Fibroblast of skin of right biceps (primary cell): ENCODE data around the gene ARHGAP26.
A peak's percentile ranks its signal among the peaks of the same experiment; 100 is the strongest.
"Not testable (repeated sequence)": the region's sequence is repeated elsewhere in the genome, so short reads cannot be mapped to it uniquely, and the experiment has no call there.

Experiments used
- DNase-seq: peaks from one replicate; pipeline ENCODE4 v3.0.0-alpha.2; 2013

The ARHGAP26 gene

DNA sequence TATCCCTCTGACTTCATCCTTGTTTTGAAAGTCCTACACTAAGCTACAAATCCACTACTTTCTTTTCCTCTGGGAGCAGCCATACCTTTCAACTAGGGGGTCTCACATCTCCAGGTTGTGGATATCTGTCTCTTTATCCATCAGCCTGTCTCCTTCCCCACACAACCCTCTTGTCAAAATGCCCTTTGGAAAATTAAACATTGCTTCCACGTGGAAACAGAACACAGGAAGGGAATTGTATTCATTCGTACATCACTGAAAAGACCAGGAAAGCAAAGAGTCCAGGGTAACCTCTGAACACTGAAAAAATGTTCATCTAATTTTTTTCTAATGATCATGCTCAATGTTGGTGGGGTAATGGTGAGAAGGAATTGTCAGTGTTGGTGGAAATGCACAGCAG is 429.7 kb downstream of the ARHGAP26 start:
- no peak for DNase-seq

DNA sequence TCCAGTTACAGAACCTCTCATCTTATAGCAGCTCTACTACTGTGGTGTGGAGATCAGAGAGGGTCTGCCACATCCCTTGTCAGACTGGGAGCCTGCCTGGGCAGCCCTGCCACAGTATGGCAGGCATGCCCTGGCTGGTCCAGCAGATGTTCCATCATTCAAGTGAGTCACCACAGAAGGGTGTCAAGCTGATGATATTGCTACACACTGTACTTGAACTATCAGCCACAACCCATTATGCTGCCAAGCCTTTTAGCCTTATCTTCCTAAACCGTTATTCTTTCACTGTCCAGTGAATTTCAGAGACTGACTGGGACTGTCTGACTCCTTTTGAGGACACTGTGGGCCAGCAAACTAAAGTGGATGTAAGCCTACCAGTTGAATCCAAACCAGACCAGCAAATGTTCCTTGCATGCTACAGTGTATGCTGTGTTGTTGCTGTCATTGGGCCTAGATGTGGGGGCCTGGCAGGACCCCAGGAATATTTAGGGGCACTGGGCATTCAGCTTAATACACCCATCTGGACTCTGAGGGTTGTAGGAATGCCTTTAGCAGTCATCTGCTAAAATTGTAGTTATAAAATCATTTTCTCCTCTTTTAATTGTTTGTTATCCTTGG is 430.7 kb downstream of the ARHGAP26 start:
- peak; percentile 52 for DNase-seq

DNA sequence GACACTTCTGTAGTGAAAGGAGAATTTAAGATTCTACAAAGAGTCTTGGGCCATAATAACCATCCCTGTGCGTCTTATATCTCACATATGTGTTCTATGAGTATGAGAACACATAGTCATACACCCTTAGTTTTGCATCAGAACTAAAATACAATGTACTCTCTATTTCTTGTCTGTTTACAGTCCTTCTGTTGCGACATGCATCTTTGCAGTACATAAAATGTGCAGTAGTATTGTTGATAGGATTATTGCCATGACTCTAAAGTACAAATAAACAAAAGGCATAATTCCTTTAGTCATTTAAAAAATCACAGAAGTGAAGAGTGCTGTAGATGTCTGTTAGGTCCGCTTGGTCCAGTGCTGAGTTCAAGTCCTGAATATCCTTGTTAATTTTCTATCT is 431.4 kb downstream of the ARHGAP26 start:
- no peak for DNase-seq

DNA sequence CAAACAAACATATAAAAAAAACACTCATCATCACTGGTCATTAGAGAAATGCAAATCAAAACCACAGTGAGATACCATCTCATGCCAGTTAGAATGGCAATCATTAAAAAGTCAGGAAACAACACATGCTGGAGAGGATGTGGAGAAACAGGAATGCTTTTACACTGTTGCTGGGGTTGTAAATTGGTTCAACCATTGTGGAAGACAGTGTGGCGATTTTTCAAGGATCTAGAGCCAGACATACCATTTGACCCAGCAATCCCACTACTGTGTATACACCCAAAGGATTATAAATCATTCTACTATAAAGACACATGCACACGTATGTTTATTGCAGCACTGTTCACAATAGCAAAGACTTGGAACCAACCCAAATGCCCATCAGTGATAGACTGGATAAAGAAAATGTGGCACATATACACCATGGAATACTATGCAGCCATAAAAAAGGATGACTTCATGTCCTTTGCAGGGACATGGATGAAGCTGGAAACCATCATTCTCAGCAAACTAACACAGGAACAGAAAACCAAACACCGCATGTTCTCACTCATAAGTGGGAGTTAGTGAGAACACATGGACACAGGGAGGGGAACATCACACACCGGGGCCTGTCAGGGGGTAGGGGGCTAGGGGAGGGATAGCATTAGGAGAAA is 433.3 kb downstream of the ARHGAP26 start:
- DNase-seq: not testable (repeated sequence)

DNA sequence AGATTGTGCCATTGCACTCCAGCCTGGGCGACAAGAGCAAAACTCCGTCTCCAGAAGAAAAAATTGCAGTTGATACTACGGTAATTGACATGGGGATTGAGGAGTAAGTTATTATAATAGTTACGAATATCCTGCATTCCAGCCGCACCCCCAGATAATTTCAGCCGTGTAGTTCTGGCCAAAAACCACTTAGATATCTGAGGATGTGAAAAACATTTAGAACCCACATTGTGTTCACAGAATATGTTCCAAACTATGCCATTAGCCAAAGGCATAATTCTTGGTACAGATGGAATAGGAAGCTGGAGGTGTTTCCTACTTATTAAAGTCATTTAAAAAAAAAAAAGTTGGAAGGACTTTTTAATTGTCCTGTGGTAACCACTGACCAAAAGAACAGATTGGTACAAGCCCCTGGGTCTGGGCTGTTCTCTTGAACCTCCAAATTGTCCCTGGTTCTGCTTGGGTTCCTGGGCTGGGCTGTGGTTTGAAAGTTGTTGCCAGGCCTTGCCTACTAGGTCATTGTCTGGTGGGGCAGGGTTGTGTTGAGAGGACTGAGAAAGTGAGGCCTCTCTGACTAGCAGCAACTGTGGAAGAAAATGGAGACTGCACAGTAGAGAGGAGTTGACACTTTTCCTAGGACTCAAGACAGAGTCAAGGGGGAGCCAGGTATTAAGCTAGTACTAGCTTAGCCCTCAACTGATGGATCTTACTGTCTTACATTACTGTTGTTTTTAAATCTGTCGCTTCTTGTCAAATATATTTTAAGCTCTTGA is 434.5 kb downstream of the ARHGAP26 start:
- DNase-seq: no peak

DNA sequence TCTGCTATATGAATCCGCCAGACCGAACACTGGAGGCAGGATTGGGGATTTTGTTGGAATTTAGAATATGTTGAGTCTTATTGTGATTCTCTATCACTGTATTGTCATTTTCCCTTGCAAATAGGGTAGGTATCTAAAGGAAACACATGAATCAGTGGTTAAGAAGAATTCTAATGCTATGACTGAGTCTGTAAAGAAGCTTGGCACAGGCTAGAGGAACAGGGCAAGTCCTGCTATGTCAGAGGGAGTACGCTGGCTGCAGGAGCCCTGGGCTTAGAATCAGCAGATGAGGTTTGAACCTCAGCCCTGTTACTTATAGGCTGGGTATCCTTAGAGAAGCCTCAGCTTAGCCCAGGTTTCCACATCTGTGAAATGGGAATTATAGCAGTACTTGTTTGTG is 435.2 kb downstream of the ARHGAP26 start:
- peak; percentile 97 for DNase-seq

DNA sequence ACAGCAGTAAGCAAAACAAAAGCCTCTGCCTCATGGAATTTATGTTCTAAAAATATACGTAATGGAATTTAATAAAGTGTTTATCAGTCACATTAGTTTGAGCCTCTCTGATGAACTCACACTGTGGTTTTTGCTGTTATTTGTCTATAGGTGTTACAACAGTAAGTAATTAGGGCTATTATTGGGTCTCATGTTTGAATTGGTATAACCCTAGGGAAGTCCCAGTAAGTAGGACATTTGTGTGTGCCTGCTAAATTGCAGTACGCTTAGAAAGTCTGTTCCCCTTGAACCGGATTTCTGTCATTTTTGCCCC is 435.7 kb downstream of the ARHGAP26 start:
- DNase-seq: no peak

DNA sequence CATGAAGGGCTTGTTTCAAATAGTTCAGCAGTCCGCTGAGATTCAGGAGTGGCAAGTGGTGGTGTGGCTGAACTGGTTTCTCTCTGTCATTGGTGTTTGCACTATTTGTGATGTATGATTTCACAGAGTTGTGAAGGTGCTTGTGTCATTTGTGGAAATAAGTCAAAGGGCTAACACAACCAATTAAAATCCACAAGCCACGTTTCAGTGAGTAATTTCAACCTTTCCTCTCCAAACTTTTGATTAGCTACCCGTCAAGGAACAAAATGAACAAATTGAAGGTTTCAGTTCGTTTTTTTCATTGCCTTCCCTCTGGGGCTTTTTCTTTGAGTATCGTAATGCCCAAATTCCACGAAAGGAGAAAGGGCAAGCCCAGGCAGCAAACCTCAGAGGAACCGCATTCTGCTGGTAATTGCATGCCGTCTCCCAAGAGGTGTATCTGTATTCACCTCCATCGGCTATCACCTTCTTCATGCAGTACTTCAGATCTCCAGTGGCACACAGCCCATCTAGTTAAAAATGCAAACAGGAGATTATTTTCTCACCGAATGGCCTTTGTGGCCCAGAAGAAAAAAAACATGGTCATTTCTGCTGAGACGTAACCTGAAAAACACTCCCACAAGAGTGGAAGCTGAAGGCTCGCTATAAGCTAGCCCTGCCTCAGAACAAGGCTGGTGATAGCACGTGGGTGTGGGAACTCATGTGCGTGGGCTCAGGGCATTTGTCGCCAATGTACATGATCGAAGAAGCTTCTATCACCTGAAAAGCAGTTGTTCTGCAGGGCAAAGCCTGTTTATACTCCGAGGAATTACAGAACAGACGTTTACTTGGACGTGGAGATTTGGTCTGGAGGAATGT is 436.2 kb downstream of the ARHGAP26 start:
- no peak for DNase-seq

DNA sequence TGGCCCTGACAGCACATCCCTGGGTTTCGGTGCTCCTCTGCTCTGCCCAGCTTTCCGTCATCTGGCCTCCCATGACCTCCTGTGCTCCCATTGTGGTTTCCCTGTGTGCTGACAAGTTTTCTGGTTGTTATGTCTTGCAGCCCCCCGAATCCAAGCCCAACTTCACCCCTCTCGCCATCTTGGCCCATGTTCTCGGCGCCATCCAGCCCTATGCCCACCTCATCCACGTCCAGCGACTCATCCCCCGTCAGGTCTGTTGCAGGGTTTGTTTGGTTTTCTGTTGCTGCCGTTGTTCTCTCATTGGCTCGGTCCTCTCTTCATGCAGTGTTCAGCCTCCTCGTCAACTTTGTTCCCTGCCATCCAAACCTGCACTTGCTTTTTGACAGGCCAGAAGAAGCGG is 436.9 kb downstream of the ARHGAP26 start:
- DNase-seq: no peak

DNA sequence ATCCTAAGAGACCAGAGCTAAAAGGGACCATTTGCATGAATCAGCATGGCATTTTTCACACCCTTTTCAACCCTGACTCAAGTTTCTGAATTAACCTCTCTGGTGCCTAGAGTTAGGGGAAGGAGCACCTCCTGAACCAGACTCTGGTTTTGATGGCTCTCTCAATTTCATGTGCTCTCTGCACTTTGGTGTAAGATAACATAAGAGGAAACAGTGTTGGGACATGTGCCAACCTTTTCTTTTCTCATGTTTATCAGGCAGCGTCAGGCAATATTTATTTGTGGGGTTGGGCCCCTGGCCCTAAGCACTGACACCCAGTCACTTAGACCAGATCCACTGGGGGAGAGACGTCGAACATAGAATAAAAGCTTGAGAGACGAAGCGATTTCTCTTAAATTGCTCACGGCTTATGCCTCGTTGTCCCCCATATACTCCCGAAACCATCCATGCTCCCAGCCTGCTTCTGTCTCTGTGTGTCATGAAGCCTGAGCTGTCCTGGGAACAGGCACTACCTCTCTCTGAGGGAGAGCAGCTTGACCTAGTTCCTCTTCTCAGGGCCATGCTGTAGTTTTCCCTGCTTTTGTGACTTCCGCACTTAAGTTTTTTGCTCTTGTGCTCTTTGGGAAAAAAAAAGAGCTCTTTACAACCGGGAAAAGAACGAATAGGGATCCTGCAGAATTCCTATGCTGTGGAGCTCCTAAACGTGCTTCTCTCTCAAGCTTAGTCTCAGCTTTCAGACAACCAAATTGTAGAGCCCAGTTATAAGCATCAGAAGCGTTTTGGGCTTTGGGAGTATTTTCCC is 437.6 kb downstream of the ARHGAP26 start:
- no peak for DNase-seq

DNA sequence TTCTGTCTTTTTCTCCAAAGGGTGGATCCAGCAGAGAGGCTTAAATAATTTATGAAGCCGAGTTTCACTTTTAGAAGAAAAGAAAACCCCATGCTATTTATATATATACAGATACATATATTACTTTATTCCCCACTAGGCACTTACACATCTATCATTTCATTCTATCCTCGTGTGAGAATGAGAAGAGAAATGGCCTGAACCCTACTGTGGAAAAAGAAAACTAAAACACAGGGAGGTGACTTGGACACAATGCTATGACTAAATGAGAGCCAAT is 438.1 kb downstream of the ARHGAP26 start:
- DNase-seq: no peak

DNA sequence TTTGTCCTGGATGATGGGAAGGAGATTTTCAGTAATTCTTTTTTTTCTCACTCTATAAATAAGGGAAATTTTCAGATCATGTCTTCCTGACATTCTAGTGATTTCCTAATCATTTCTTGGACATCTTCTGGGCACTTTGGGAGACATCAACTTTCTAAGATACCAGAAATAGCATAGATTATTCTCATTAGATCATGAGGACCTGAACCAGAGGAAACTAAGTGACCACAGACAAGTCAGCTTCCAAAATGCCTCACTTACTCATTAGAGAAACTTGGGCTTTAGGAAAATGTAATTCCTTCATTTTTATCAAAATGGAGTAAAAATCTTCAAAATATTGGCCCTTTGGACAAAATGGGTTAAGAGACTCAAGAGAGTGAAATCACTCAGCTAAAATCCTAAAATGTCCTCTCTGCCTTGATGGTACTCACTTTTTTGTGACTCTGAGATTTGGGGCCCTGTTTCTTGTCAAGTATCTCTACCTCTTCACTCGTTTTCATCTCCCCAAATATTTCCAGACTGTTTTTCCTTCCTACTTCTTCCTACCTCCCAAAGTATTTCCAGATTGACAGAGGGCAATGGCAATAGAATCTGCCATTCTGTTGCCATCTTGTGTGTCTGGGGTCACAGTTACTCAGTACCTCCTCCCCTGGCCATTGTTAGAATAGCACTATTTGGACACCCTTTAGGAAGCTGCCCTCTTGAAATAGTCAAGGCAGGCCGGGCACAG is 438.8 kb downstream of the ARHGAP26 start:
- peak; percentile 50 for DNase-seq

DNA sequence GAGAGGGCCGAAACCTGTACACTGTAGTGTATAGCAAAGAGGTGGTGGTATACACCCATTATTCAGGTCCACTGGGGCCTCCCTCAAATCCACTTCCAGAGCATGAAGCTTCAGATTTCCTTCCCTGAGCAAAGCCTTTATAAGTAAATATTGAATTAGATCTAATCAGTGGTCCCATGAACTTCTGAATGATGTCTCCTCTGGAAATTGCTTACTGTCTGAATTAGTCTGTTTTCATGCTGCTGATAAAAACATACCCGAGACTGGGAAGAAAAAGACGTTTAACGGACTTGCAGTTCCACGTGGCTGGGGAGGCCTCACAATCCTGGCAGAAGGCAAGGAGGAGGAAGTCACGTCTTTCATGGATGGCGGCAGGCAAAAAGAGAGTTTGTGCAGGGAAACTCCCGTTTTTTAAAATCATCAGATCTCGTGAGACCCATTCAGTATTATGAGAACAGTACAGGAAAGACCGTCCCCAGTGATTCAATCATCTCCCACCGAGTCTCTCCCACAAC is 439.8 kb downstream of the ARHGAP26 start:
- no peak for DNase-seq

DNA sequence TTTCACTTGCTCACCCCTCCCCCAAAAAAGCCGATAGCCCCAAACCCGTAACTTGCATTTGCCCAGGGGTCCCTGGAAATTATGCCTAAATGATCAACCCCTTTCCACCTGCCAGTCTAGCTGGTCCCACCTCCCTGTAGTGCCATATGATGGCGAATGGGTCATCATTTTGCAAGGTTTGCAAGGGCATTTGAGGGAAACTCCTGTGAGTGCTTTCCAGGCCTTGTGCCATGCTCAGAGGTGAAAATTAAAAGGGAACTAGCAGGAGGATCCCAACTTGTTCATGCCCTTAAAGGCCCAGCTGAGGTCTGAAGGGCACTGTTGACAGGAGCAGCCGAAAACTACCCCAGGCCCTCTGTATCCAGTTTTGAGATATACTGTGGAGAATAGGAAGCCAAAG is 440.4 kb downstream of the ARHGAP26 start:
- DNase-seq: no peak

DNA sequence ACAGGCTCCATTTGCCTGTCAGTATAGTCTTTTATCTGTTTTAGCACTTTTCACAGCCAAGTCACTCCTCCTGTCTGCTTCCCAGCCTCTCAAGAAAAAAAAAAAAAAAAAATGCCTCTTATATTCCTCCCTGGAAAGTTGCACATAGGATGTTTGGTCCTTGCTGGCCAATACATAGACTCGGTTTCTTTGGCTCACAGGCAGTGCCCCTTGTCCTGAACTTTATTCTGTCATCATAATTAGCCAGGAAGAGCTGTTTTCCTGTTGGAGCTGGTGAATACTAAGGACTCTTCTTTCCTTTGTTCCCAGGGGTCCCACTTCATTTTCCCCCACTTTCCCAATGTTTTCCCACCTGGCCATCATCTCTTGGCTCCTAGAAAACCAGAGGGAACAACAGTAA is 442.1 kb downstream of the ARHGAP26 start:
- no peak for DNase-seq

DNA sequence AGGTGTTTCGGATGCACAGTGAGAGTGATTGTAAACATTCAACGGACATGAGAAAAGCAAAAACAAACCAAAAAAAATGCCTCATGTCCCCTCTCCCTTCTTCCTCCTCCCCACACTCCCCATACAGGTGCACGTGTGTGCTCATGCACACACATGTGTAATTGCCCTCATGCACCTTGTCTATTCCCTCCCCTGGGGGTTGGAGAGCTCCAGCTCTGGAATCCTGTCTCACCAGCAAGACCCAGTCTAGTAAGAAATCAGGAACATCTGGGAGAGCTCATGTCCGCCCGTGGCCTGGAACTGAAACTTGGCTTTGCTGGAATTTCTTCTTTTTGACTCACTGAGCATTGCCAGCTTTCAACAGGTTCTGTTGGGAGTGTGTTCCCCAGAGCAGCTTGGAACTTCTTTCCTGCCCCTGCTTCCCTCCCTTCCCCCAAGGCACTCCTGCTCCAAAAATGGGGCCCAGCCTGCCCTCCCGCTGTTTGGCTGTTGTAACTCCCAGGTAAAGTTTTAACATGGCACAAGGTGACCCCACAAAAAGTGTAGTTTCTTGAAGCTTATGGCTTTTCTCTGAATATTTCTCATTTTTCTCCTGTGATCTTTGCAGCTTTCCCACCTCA is 443.2 kb downstream of the ARHGAP26 start:
- peak; percentile 62 for DNase-seq

DNA sequence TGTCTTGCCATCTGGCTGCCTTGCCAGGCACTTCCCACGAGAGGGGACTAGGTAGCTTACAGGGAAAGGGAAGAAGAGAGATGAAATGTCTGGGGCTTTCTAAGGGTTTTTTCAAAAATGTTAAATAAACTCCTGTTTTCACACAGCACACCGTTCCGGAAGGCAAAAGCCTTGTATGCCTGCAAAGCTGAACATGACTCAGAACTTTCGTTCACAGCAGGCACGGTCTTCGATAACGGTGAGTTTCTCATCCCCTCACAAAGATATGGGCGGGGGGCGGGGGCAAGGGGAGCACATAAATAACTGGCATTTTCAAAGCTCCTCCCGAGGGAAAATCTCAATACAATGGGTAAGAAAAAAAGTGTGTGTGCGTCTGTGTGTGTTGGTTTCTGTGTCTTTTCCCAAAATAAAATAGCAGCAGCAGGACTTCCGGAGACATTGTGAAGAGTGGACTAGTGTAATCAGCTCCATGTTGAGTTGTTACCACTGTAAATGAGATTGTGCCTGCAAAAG is 443.7 kb downstream of the ARHGAP26 start:
- no peak for DNase-seq

DNA sequence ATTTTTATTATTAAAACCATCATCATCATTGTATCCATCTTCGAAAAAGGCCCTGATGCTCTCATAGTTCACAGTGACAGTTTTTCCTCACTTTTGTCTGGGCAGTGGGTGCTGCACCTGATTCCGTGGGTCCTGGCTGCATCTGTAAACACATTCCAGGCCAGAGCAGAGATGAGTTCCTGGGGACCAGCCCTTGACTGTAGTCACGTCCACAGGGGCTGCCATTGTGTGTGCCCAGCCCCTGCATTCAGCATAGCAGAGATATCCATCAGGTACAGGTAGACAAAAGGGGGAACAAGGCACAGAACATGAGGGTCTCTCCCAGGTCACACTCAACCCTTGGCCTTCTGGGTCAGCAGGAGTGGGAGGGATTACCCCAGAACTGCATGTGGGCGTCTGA is 444.3 kb downstream of the ARHGAP26 start:
- DNase-seq: no peak

DNA sequence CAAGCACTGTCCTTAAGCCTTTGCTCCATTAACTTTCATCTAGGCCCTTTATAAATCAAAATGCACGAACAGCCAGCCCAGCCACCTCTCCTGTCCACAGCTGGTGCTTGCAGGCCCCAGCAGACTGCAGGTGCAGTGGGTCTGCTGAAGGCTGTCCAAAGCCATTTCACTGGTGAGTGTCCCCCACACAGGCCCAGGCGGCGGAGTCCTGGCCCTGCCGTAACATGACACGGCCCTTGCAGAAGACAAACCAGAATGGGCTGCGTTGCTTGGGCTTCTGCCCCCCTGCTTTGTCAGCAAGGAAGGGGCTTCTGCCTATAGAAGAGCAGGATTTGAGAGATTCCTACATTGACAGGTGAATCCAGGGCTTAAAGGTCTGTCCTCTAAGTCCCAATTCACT is 444.7 kb downstream of the ARHGAP26 start:
- DNase-seq: no peak

DNA sequence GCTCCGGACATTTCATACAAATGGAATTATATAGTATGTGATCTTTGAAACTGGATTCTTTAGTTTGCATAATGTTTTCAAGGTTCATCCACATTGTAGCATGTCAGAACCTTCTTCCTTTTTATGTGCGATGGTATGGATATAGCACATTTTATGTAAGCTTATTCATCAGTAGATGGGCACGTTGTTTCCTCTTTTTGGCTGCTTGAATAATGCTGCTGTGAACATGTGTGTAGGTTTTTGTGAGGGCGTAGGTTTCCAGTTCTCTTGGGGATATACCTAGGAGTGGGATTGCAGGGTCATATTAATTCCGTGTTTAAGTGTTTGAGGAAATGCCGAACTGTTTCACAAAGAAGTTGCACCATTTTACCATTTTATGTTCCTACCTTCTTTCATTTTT is 445.5 kb downstream of the ARHGAP26 start:
- DNase-seq: no peak

DNA sequence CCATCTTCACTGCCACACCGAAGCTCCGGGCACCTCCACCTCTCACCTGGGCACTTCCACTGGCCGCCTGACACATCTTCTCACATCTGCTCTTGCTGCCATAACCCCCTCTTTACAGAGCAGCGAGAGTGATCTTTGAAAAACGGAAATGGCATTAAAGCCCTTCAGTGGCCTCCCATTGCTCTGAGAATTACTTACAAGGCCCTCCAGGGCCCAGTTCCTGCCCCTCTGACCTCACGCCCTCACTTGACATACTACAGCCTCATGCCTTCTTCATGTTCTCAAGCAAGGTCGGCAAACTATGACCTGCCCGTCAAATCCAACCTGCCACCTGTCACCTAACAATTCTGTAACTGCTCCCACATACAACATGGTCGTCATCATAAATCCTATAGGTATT is 446.0 kb downstream of the ARHGAP26 start:
- DNase-seq: no peak
